ENCODE measurements around the gene TMCC3.

DNA sequence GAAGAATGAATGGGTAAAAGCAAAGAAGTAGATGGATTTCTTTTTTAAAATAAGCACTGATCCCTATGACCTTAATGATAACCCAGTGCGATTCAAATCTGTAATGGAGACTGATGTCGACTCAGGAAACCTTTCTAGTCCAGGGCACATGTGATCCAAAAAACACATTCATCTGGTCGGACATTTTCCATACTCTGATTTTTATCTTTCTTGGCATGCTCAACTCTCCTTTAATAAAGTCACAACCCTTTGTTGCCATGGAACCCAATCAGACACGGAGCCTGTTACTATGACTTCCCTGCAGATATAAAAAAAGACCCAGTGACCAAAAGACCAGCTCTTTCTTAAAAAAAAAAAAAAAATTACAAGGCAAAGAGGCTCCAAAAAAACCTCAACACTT lies 27.9 kb downstream of the TMCC3 start:
- TF ChIP-seq ZFX (CRISPR knock-in tag; IDR thresholded peaks at IDR 0.05; ENCODE audit: low read depth) (no peak), DNMT3B (CRISPR knock-in tag; conservative IDR thresholded peaks at IDR 0.05) (no peak), ZNF230 (CRISPR knock-in tag; IDR thresholded peaks at IDR 0.05) (no peak), CEBPB (IDR thresholded peaks at IDR 0.05; ENCODE audit: borderline replicate concordance, low read depth, low read length) (no peak), ESRRA (CRISPR knock-in tag; IDR thresholded peaks at IDR 0.05; ENCODE audit: low read depth) (no peak), EZH2 (conservative IDR thresholded peaks at IDR 0.05; ENCODE audit: low read depth, low read length) (no peak), ZSCAN12 (CRISPR knock-in tag; IDR thresholded peaks at IDR 0.05) (no peak), KDM4B (CRISPR knock-in tag; IDR thresholded peaks at IDR 0.05) (no peak)
- TF ChIP-seq, protein P1, sequence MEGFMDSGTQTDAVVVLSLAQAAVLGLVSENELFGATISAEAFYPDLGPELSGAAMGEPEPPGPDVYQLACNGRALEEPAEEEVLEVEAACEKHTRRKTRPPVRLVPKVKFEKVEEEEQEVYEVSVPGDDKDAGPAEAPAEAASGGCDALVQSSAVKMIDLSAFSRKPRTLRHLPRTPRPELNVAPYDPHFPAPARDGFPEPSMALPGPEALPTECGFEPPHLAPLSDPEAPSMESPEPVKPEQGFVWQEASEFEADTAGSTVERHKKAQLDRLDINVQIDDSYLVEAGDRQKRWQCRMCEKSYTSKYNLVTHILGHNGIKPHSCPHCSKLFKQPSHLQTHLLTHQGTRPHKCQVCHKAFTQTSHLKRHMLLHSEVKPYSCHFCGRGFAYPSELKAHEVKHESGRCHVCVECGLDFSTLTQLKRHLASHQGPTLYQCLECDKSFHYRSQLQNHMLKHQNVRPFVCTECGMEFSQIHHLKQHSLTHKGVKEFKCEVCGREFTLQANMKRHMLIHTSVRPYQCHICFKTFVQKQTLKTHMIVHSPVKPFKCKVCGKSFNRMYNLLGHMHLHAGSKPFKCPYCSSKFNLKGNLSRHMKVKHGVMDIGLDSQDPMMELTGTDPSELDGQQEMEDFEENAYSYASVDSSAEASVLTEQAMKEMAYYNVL (CRISPR knock-in tag; IDR thresholded peaks at IDR 0.05; ENCODE audit: borderline replicate concordance), result no peak
